ENCODE data around the gene YEATS2. TPM values are rescaled to one million over a fixed set of nuclear protein-coding genes. Genes with fewer than 3 reads are reported as not detected.

Gene YEATS2
- total and polyA plus RNA-seq, 2 of the 4 experiments (the other 2 are of a cell fraction): 30.1 to 43.0 TPM

DNA sequence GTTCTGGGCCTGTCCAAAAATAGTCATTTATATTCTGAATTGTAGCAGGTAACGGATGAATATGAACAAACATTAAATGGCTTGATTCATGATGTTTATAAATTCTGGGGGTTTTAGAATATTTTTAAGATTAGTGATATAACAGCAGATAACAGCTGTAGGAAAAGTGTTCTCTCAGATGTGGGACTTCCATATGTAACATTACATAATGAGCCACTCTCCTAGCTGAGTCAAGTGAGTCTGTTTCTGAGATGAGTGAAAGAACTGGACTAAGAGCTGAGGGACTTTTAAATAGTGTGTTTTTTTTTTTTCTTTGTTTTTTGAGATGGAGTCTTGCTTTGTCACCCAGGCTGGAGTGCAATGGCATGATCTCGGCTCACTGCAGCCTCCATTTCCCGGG, 13.9 kb downstream of the YEATS2 start:
- BruUV-seq (replicated peaks): no TSS peak
- H2AK9ac ChIP-seq (replicated peaks; ENCODE audit: low read depth, low read length, poor library complexity): no peak overlapping the region
- peaks cover 5 to 43% of the 10 kb centered on the region in 2 experiments for H3K79me1 ChIP-seq (ENCODE audit: low read depth in 1 of 2, low read length in 2 of 2)
- no peak overlapping the region for H4K5ac ChIP-seq (ENCODE audit: low read depth, low read length)
- H3K9ac ChIP-seq (ENCODE audit: low read depth, low read length): no peak overlapping the region
- no peaks in the 10 kb centered on the region for H3K27me3 ChIP-seq (ENCODE audit: control insufficient read depth, insufficient read depth, low read length)
- H3K56ac ChIP-seq (ENCODE audit: extremely low read depth, insufficient read depth, low read length): no peak overlapping the region
- intact Hi-C loops (cut with micrococcal nuclease): no loop called here
- peaks cover 4% of the 10 kb centered on the region for H3K36me3 ChIP-seq (ENCODE audit: control insufficient read depth, insufficient read depth, low read length)
- H2BK15ac ChIP-seq (ENCODE audit: low read depth, low read length): no peak overlapping the region
- peak; percentile 69 for DNase-seq
- no peak overlapping the region for H4K91ac ChIP-seq (ENCODE audit: insufficient read depth, low read depth, low read length)
- no peak overlapping the region for H3K14ac ChIP-seq (replicated peaks; ENCODE audit: low read depth, low read length)
- no peaks in the 10 kb centered on the region for H3K4me1 ChIP-seq (ENCODE audit: control insufficient read depth, insufficient read depth, low read length)
- H3K18ac ChIP-seq (ENCODE audit: low read depth, low read length): no peak overlapping the region
- no CpG with 5 or more reads among the region's 3 CpGs for WGBS, 2 experiments (ENCODE audit: extremely low coverage in 2 of 2, insufficient read length in 1 of 2)
- no peak; the same call in 1 of the 2 replicates for ATAC-seq (ENCODE audit: low read depth)
- in situ Hi-C loops (cut with MboI; ENCODE audit: low sequenced_read_pairs): no loop called here
- dilution Hi-C loops (cut with HindIII; ENCODE audit: low sequenced_read_pairs, unreplicated experiment): no loop called here
- no peak overlapping the region for H2AFZ ChIP-seq (replicated peaks; ENCODE audit: low read length, poor library complexity)
- no peak overlapping the region for H3K27ac ChIP-seq (ENCODE audit: insufficient read depth, low read length)
- no peak overlapping the region for H3K4me2 ChIP-seq (ENCODE audit: low read depth, low read length)
- H2AK5ac ChIP-seq (ENCODE audit: low read depth, low read length): no peak overlapping the region
- no peak overlapping the region for H3K4ac ChIP-seq (ENCODE audit: low read depth, low read length)
- TF ChIP-seq FOS (IDR thresholded peaks at IDR 0.05; ENCODE audit: low read depth, low read length) (no peak), MXI1 (IDR thresholded peaks at IDR 0.05; ENCODE audit: borderline replicate concordance, low read depth, low read length) (no peak), RCOR1 (IDR thresholded peaks at IDR 0.05; ENCODE audit: insufficient replicate concordance, low read length) (no peak), RAD21 (IDR thresholded peaks at IDR 0.05; ENCODE audit: low read length) (no peak), MAFK (IDR thresholded peaks at IDR 0.05; ENCODE audit: low read depth, low read length) (no peak), NFE2L2 (IDR thresholded peaks at IDR 0.05; ENCODE audit: low read depth, low read length) (no peak), SMC3 (IDR thresholded peaks at IDR 0.05; ENCODE audit: low read depth, low read length) (no peak), ELK1 (IDR thresholded peaks at IDR 0.05; ENCODE audit: borderline replicate concordance, low read depth, low read length) (no peak), POLR2A (IDR thresholded peaks at IDR 0.05; ENCODE audit: low read depth, low read length) (no peak), CHD1 (IDR thresholded peaks at IDR 0.05; ENCODE audit: low read depth, low read length) (no peak), MAZ (IDR thresholded peaks at IDR 0.05; ENCODE audit: borderline replicate concordance, low read depth, low read length) (no peak), CEBPB (IDR thresholded peaks at IDR 0.05; ENCODE audit: low read depth, low read length) (no peak), RFX5 (IDR thresholded peaks at IDR 0.05; ENCODE audit: low read depth, low read length) (no peak), BHLHE40 (IDR thresholded peaks at IDR 0.05; ENCODE audit: low read depth, low read length) (no peak)
- TF ChIP-seq, protein P1, sequence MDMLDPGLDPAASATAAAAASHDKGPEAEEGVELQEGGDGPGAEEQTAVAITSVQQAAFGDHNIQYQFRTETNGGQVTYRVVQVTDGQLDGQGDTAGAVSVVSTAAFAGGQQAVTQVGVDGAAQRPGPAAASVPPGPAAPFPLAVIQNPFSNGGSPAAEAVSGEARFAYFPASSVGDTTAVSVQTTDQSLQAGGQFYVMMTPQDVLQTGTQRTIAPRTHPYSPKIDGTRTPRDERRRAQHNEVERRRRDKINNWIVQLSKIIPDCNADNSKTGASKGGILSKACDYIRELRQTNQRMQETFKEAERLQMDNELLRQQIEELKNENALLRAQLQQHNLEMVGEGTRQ (IDR thresholded peaks at IDR 0.05; ENCODE audit: low read depth, low read length): no peak
- TF ChIP-seq, protein P2, sequence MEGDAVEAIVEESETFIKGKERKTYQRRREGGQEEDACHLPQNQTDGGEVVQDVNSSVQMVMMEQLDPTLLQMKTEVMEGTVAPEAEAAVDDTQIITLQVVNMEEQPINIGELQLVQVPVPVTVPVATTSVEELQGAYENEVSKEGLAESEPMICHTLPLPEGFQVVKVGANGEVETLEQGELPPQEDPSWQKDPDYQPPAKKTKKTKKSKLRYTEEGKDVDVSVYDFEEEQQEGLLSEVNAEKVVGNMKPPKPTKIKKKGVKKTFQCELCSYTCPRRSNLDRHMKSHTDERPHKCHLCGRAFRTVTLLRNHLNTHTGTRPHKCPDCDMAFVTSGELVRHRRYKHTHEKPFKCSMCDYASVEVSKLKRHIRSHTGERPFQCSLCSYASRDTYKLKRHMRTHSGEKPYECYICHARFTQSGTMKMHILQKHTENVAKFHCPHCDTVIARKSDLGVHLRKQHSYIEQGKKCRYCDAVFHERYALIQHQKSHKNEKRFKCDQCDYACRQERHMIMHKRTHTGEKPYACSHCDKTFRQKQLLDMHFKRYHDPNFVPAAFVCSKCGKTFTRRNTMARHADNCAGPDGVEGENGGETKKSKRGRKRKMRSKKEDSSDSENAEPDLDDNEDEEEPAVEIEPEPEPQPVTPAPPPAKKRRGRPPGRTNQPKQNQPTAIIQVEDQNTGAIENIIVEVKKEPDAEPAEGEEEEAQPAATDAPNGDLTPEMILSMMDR (conservative IDR thresholded peaks at IDR 0.05; ENCODE audit: low read depth, low read length): no peak
- H2BK120ac ChIP-seq (ENCODE audit: low read depth, low read length): no peak overlapping the region
- CTCF ChIA-PET: no interaction called here
- POLR2A ChIA-PET (ENCODE audit: unreplicated experiment): interaction anchor here (1.0 kb wide), 1 partner anchor 14 kb away, joined by 3 read pairs; the partner anchor contains the start of gene YEATS2
- H3K9me3 ChIP-seq (ENCODE audit: control insufficient read depth, insufficient read depth, low read length): no peaks in the 10 kb centered on the region
- H4K8ac ChIP-seq (ENCODE audit: low read depth in 2 of 2, low read length in 2 of 2): no peak overlapping the region
- no peaks in the 10 kb centered on the region for H3K9me1 ChIP-seq (ENCODE audit: insufficient read depth, low read length)
- no peak overlapping the region for H2BK20ac ChIP-seq (ENCODE audit: low read depth, low read length)
- peaks cover 66% of the 10 kb centered on the region for H4K20me1 ChIP-seq (ENCODE audit: insufficient read depth, low read length)
- no peak overlapping the region for H3K23ac ChIP-seq (ENCODE audit: low read depth, low read length)
- H3K4me3 ChIP-seq (ENCODE audit: insufficient read depth, low read depth, low read length): no peak overlapping the region
- H2BK5ac ChIP-seq (ENCODE audit: low read depth, low read length, poor library complexity, severe bottlenecking): no peak overlapping the region

Data from IMR-90 (cell line).